Activated B cell treated with CpG ODN at 0.5 μM for 24 hours (primary cell): Measurements from ENCODE around the gene SLC35D2. TPM values are rescaled to one million over a fixed set of nuclear protein-coding genes. Genes with fewer than 3 reads are reported as not detected.
A peak's percentile ranks its signal among the peaks of the same experiment; 100 is the strongest.

Source experiments
- ATAC-seq: fragments of 200-7000 bp; cut with Tn5 transposase; one replicate; pipeline ENCODE4 v1.10.0; 2021; ENCODE audit warnings: low read depth, mild to moderate bottlenecking, moderate library complexity
- CTCF ChIA-PET: fragments of 350-600 bp; sonication (Branson Sonifier 250); formaldehyde crosslinking; loops from one replicate; lab custom pipeline; 2021; ENCODE audit warnings: antibody characterized with exemption; lab: Charles Lee
- POLR2A ChIA-PET: fragments of 350-600 bp; sonication (Branson Sonifier 250); formaldehyde crosslinking; loops from one replicate; lab custom pipeline; 2021; ENCODE audit warnings: antibody characterized with exemption; lab: Charles Lee
- DNase-seq: peaks from one replicate; pipeline ENCODE4 v3.0.0; 2022
- H3K27ac Mint-ChIP-seq: one replicate; pipeline ENCODE4 v1.8.0; 2020; ENCODE audit warnings: mixed read lengths
- H3K27me3 Mint-ChIP-seq: one replicate; pipeline ENCODE4 v1.8.0; 2021; ENCODE audit warnings: mixed read lengths
- H3K36me3 Mint-ChIP-seq: one replicate; pipeline ENCODE4 v1.8.0; 2021; ENCODE audit warnings: low read depth, mixed read lengths
- H3K4me1 Mint-ChIP-seq: one replicate; pipeline ENCODE4 v1.8.0; 2021; ENCODE audit warnings: mixed read lengths
- H3K4me3 Mint-ChIP-seq: one replicate; pipeline ENCODE4 v1.8.0; 2020; ENCODE audit warnings: mild to moderate bottlenecking, mixed read lengths
- H3K9me3 Mint-ChIP-seq: one replicate; pipeline ENCODE4 v1.8.0; 2020; ENCODE audit warnings: mixed read lengths
- intact Hi-C: fragments of 100-400 bp; cut with micrococcal nuclease; formaldehyde crosslinking; loops from one replicate; pipeline ENCODE4 v1.15.1; 2024
- total RNA-seq: library from RNA; stranded (reverse); gene quantifications from 2 replicates; pipeline ENCODE4 v1.2.3, GENCODE V29; 2022
- TF ChIP-seq, protein P1 (sequence below): fragments of 200-600 bp; IDR thresholded peaks from one replicate; pipeline ENCODE4 v1.8.0; 2022; ENCODE audit warnings: antibody characterized with exemption, mild to moderate bottlenecking

Gene SLC35D2
- total RNA-seq, 1 donor from 2014 or later: 10.9 TPM

DNA sequence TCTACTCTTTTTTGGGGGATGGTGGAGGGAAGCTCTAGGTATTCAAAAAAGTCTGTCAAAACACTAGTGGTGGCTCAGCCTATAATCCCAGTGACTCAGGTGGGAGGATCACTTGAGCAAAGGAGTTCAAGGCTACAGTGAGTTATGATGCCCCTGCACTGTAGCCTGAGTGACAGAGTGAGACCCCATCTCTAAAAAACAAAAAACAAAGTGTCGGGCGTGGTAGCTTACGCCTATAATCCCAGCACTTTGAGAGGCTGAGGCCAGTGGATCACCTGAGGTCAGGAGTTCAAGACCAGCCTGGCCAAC, 15.8 kb upstream of the SLC35D2 start:
- ChIA-PET CTCF (interaction anchor here (0.8 to 1.7 kb wide), 2 partner anchors 14 to 50 kb away, joined by 3 to 6 read pairs; partner anchors contain the start of gene HABP4), POLR2A (interaction anchor here (1.6 kb wide), 1 partner anchor 11 kb away, joined by 3 read pairs; no protein-coding TSS in a partner anchor)

DNA sequence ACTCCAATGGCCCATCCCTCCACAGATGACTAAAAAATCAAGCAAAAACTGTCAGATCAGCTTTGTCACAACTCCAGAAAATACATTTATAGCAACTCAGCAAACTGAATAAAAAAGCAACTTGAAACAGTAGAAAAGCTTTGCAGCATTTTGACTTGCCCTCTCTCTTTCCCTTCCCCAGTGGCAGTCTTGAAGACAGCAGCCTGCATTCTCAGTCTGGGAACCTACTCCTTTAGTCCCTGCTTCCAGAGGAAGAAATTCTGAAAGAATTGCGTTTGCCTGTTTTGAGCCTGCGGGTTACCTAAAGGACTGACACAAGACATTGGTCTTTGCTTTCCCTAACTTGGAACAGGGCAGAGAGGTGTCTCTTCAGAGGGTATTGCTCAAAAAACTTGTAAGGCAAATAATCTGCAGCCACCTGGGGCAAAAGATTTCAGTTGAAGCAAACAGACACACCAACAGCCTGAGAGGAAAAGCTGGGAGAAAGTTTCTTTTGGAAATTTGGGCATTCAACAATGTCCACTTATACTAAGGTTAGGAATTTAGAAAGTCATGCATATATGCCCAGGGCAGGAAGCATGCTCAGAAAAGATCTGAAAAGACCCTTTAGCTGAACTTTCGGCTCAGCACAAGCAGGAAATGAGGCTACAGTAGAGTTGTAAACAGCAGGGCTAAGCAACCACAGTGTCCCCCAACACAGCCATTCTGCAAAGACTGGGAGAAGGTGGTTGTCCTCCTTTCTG, 15.2 kb upstream of the SLC35D2 start:
- ChIA-PET POLR2A (interaction anchor here (1.6 kb wide), 1 partner anchor 11 kb away, joined by 3 read pairs; no protein-coding TSS in a partner anchor), CTCF (interaction anchor here (0.8 to 1.7 kb wide), 2 partner anchors 14 to 51 kb away, joined by 3 to 6 read pairs; partner anchors contain the start of gene HABP4)
- H3K9me3 Mint-ChIP-seq: peaks cover 5% of the 10 kb centered on the region
- H3K4me1 Mint-ChIP-seq: peaks cover 16% of the 10 kb centered on the region
- ATAC-seq: peak; percentile 28
- TF ChIP-seq, protein P1, sequence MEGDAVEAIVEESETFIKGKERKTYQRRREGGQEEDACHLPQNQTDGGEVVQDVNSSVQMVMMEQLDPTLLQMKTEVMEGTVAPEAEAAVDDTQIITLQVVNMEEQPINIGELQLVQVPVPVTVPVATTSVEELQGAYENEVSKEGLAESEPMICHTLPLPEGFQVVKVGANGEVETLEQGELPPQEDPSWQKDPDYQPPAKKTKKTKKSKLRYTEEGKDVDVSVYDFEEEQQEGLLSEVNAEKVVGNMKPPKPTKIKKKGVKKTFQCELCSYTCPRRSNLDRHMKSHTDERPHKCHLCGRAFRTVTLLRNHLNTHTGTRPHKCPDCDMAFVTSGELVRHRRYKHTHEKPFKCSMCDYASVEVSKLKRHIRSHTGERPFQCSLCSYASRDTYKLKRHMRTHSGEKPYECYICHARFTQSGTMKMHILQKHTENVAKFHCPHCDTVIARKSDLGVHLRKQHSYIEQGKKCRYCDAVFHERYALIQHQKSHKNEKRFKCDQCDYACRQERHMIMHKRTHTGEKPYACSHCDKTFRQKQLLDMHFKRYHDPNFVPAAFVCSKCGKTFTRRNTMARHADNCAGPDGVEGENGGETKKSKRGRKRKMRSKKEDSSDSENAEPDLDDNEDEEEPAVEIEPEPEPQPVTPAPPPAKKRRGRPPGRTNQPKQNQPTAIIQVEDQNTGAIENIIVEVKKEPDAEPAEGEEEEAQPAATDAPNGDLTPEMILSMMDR: no peak
- peaks cover 6% of the 10 kb centered on the region for H3K36me3 Mint-ChIP-seq
- H3K27ac Mint-ChIP-seq: peak overlapping the region; percentile 3
- H3K27me3 Mint-ChIP-seq: no peaks in the 10 kb centered on the region
- H3K4me3 Mint-ChIP-seq: peak overlapping the region; percentile 3
- intact Hi-C loops: no loop called here
- DNase-seq: no peak

More for the DNA sequence above, 15.8 kb upstream of the SLC35D2 start:
- H3K27me3 Mint-ChIP-seq: no peaks in the 10 kb centered on the region
- ATAC-seq (no peak), DNase-seq (no peak)
- TF ChIP-seq, protein P1: no peak
- intact Hi-C loops: no loop called here
- peaks cover 5% of the 10 kb centered on the region for H3K9me3 Mint-ChIP-seq
- H3K4me1 Mint-ChIP-seq: peaks cover 16% of the 10 kb centered on the region
- peak overlapping the region; percentile 3 for H3K27ac Mint-ChIP-seq
- no peak overlapping the region for H3K4me3 Mint-ChIP-seq
- peaks cover 6% of the 10 kb centered on the region for H3K36me3 Mint-ChIP-seq

DNA sequence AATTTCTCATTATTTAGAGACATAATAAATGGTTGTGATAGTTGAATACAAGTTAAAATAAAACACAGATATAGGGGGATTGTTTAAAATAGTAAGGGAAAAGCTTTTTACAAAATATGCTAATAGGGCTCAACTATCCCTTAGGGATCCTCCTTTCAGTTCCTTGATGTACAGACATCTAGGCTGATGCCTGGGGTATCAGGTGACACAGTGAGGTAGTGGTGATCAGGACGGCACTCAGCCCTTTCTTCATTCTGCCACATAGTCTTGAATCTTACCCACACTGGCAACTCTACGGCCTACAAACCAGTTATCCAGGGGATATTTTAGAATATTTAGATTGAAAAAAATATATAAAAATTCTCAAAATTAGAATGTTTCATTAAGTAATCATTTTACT, 12.5 kb upstream of the SLC35D2 start:
- Mint-ChIP-seq H3K4me1 (peaks cover 16% of the 10 kb centered on the region), H3K9me3 (peaks cover 5% of the 10 kb centered on the region), H3K27me3 (no peaks in the 10 kb centered on the region), H3K4me3 (no peak overlapping the region), H3K27ac (no peak overlapping the region), H3K36me3 (peaks cover 8% of the 10 kb centered on the region)
- DNase-seq (no peak), ATAC-seq (no peak)
- intact Hi-C loops: no loop called here
- ChIA-PET CTCF (no interaction called here), POLR2A (interaction anchor here (0.6 kb wide), 1 partner anchor 16 kb away, joined by 3 read pairs; no protein-coding TSS in a partner anchor)
- TF ChIP-seq, protein P1: no peak

DNA sequence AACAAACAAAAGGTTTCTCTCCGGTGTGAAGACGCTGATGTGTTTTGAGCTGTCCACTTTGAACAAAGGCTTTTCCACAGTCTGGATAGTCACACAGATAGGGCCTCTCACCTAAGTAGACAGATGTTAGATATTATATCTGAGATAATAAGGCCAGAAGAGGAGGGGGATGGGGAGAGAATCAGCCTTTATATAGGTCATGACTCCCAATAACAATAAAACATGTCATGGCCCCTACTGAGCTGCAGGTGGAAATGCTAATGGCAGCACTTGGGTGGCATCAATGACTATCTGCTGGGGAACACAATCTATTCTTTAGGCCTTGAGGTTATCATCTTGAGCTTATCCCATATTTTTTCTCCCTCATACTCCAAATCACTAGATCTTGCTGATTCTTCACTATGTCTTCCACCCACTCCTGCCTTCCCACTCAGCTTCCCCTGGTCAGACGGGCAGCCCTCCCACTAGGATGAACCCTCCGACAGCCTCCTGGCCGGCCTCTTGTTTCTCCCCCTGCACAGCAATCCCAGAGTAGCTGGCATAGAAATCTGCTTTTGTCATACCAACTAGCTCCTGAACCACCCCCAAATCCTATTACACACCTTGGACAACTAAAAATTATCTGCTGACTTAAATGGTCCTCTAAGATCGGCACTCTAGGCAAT, 11.5 kb upstream of the SLC35D2 start:
- no peak overlapping the region for H3K4me3 Mint-ChIP-seq
- H3K4me1 Mint-ChIP-seq: peaks cover 16% of the 10 kb centered on the region
- no peak overlapping the region for H3K27ac Mint-ChIP-seq
- H3K9me3 Mint-ChIP-seq: no peaks in the 10 kb centered on the region
- no peak for ATAC-seq
- intact Hi-C loops: no loop called here
- CTCF ChIA-PET: no interaction called here
- no peak for DNase-seq
- TF ChIP-seq, protein P1: no peak
- peaks cover 10% of the 10 kb centered on the region for H3K36me3 Mint-ChIP-seq
- no peaks in the 10 kb centered on the region for H3K27me3 Mint-ChIP-seq
- POLR2A ChIA-PET: no interaction called here

DNA sequence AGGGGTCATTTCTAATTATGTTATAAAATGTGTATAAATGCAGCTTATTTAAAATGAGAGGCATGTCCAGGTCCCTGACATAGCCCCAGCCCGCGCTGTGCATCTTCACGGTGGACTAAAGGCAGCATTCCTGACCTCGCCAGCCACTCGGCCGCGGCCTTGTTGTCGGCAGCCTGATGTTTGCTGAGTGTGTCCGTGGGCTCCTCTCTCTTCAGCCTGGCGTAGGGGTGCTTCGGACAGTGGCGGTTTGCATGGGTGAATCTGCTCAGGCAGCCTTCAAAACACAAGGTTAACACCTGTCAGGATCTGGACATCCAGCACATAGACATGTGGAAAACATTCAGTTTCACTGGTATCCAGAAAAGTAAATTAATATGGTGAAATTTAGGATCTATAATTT, 8.8 kb upstream of the SLC35D2 start:
- ChIA-PET CTCF (no interaction called here), POLR2A (no interaction called here)

More for the DNA sequence above, 8.8 kb upstream of the SLC35D2 start:
- no peak for ATAC-seq
- Mint-ChIP-seq H3K36me3 (peaks cover 12% of the 10 kb centered on the region), H3K9me3 (no peaks in the 10 kb centered on the region), H3K4me1 (no peaks in the 10 kb centered on the region), H3K27me3 (no peaks in the 10 kb centered on the region), H3K4me3 (no peak overlapping the region), H3K27ac (no peak overlapping the region)
- intact Hi-C loops: no loop called here
- no peak for DNase-seq
- TF ChIP-seq, protein P1: no peak
